Neural progenitor cell (in vitro differentiated cells): ENCODE measurements around the gene SBNO1. TPM values are rescaled to one million over a fixed set of nuclear protein-coding genes. Genes with fewer than 3 reads are reported as not detected.

Source experiments
- DNase-seq: peaks from one replicate; pipeline ENCODE4 v3.0.0-alpha.2; 2016; ENCODE audit warnings: low spot score
- H2AFZ ChIP-seq: fragments of 200-600 bp; sonication (generic); replicated peaks from 2 replicates; pipeline ENCODE4 v1.6.1; 2016; ENCODE audit warnings: antibody characterized with exemption
- H3F3A ChIP-seq: fragments of 200-600 bp; sonication (generic); 2 replicates; pipeline ENCODE4 v1.6.1; 2016; ENCODE audit warnings: antibody characterized with exemption, low read depth
- H3K27ac ChIP-seq: fragments of 200-600 bp; sonication (generic); 2 replicates; pipeline ENCODE4 v1.5.1; 2016; ENCODE audit warnings: mild to moderate bottlenecking
- H3K27me3 ChIP-seq: fragments of 200-600 bp; sonication (generic); 2 replicates; pipeline ENCODE4 v1.6.1; 2016; ENCODE audit warnings: mild to moderate bottlenecking, moderate library complexity
- H3K36me3 ChIP-seq: fragments of 200-600 bp; sonication (generic); 2 replicates; pipeline ENCODE4 v1.5.1; 2016
- H3K4me1 ChIP-seq: fragments of 200-600 bp; sonication (generic); 2 replicates; pipeline ENCODE4 v1.6.1; 2016; ENCODE audit warnings: mixed run types
- H3K4me2 ChIP-seq: fragments of 200-600 bp; sonication (generic); 2 replicates; pipeline ENCODE4 v1.6.1; 2016
- H3K4me3 ChIP-seq: fragments of 200-600 bp; sonication (generic); 2 replicates; pipeline ENCODE4 v1.5.1; 2016
- H3K79me2 ChIP-seq: fragments of 200-600 bp; sonication (generic); 2 replicates; pipeline ENCODE4 v1.6.1; 2016; ENCODE audit warnings: low read depth
- H3K9ac ChIP-seq: fragments of 200-600 bp; sonication (generic); 2 replicates; pipeline ENCODE4 v1.6.1; 2016
- H3K9me3 ChIP-seq: fragments of 200-600 bp; sonication (generic); 2 replicates; pipeline ENCODE4 v1.5.1; 2016; ENCODE audit warnings: low read depth
- H4K20me1 ChIP-seq: fragments of 200-600 bp; sonication (generic); 2 replicates; pipeline ENCODE4 v1.6.1; 2016; ENCODE audit warnings: low read depth
- H3K27ac Mint-ChIP-seq: 3 replicates; pipeline ENCODE4 v1.8.0; 2021; ENCODE audit warnings: mixed read lengths
- H3K27me3 Mint-ChIP-seq: 2 replicates; pipeline ENCODE4 v1.8.0; 2022; ENCODE audit warnings: low read depth, mild to moderate bottlenecking, inconsistent platforms, moderate library complexity, mixed read lengths; ENCODE audit not compliant: insufficient read depth
- H3K36me3 Mint-ChIP-seq: 3 replicates; pipeline ENCODE4 v1.8.0; 2021; ENCODE audit warnings: mixed read lengths
- H3K4me1 Mint-ChIP-seq: 3 replicates; pipeline ENCODE4 v1.8.0; 2021; ENCODE audit warnings: mixed read lengths
- H3K4me3 Mint-ChIP-seq: 3 replicates; pipeline ENCODE4 v1.8.0; 2021; ENCODE audit warnings: mild to moderate bottlenecking, moderate library complexity, mixed read lengths
- H3K9me3 Mint-ChIP-seq: 3 replicates; pipeline ENCODE4 v1.8.0; 2020; ENCODE audit warnings: mixed read lengths
- CTCF ChIP-seq: fragments of 200-600 bp; sonication (generic); IDR thresholded peaks from 2 replicates; pipeline ENCODE4 v1.5.1; 2017; ENCODE audit warnings: antibody characterized with exemption, mild to moderate bottlenecking
- EZH2 ChIP-seq: fragments of 200-600 bp; sonication (generic); IDR thresholded peaks from 2 replicates; pipeline ENCODE4 v1.6.1; 2017; ENCODE audit warnings: antibody characterized with exemption, mild to moderate bottlenecking, moderate library complexity
- EZH2phosphoT487 ChIP-seq: fragments of 200-600 bp; sonication (generic); IDR thresholded peaks from 2 replicates; pipeline ENCODE4 v1.6.1; 2017; ENCODE audit warnings: antibody characterized with exemption
- total RNA-seq: library from RNA; depleted of rRNA; stranded (reverse); fragments of >200 nt; gene quantifications from 2 replicates; pipeline ENCODE4 v1.2.3, GENCODE V29; 2015; ENCODE audit warnings: low replicate concordance

The SBNO1 gene
- total RNA-seq, 1 donor from 2014 or later, result 81.6 TPM

GRCh38 chr12:123271001-123271668, 93.5 kb downstream of the SBNO1 start:
- Mint-ChIP-seq H3K36me3 (peaks cover 8% of the 10 kb centered on the region), H3K27ac (no peak overlapping the region), H3K4me1 (peaks cover 39% of the 10 kb centered on the region), H3K27me3 (peaks cover 6% of the 10 kb centered on the region), H3K9me3 (no peaks in the 10 kb centered on the region), H3K4me3 (no peak overlapping the region)
- H3K9ac ChIP-seq, result peak overlapping the region; percentile 56
- H3K4me2 ChIP-seq, result peak overlapping the region; percentile 97
- DNase-seq, result peak; percentile 91
- no peaks in the 10 kb centered on the region for H3K36me3 ChIP-seq
- H3K27ac ChIP-seq, result peak overlapping the region; percentile 82
- peak overlapping the region; percentile 88 for H3K4me3 ChIP-seq
- no peaks in the 10 kb centered on the region for H3K27me3 ChIP-seq
- H2AFZ ChIP-seq, result no peak overlapping the region
- H3K79me2 ChIP-seq, result peaks cover 69% of the 10 kb centered on the region
- H3K4me1 ChIP-seq, result peaks cover 18% of the 10 kb centered on the region
- no peaks in the 10 kb centered on the region for H4K20me1 ChIP-seq
- peaks cover 20% of the 10 kb centered on the region for H3F3A ChIP-seq
- TF ChIP-seq CTCF, result peak; percentile 50
- no peak for TF ChIP-seq EZH2phosphoT487
- no peak for TF ChIP-seq EZH2
- no peaks in the 10 kb centered on the region for H3K9me3 ChIP-seq

GRCh38 chr12:123270214-123271000, 94.2 kb downstream of the SBNO1 start:
- Histone ChIP-seq H3F3A (peaks cover 20% of the 10 kb centered on the region), H3K27ac (peak overlapping the region; percentile 82), H3K27me3 (no peaks in the 10 kb centered on the region), H3K79me2 (peaks cover 76% of the 10 kb centered on the region), H3K9ac (peak overlapping the region; percentile 56), H3K9me3 (no peaks in the 10 kb centered on the region), H3K4me2 (peak overlapping the region; percentile 97), H3K4me1 (peaks cover 18% of the 10 kb centered on the region), H3K4me3 (peak overlapping the region; percentile 88), H2AFZ (no peak overlapping the region), H4K20me1 (no peaks in the 10 kb centered on the region), H3K36me3 (no peaks in the 10 kb centered on the region)
- peak; percentile 47 for DNase-seq
- peaks cover 12% of the 10 kb centered on the region for H3K36me3 Mint-ChIP-seq
- H3K9me3 Mint-ChIP-seq, result no peaks in the 10 kb centered on the region
- H3K27me3 Mint-ChIP-seq, result peaks cover 6% of the 10 kb centered on the region
- peaks cover 39% of the 10 kb centered on the region for H3K4me1 Mint-ChIP-seq
- TF ChIP-seq CTCF (no peak), EZH2 (no peak), EZH2phosphoT487 (no peak)
- H3K4me3 Mint-ChIP-seq, result peak overlapping the region; percentile 96
- peak overlapping the region; percentile 98 for H3K27ac Mint-ChIP-seq

GRCh38 chr12:123269896-123270213, 94.8 kb downstream of the SBNO1 start:
- H3K27ac Mint-ChIP-seq, result peak overlapping the region; percentile 98
- peaks cover 39% of the 10 kb centered on the region for H3K4me1 Mint-ChIP-seq
- H3K36me3 Mint-ChIP-seq, result peaks cover 15% of the 10 kb centered on the region
- Histone ChIP-seq H3K4me1 (peaks cover 18% of the 10 kb centered on the region), H4K20me1 (no peaks in the 10 kb centered on the region), H3K79me2 (peaks cover 82% of the 10 kb centered on the region), H3F3A (peaks cover 25% of the 10 kb centered on the region), H3K4me2 (peak overlapping the region; percentile 97), H3K9me3 (no peaks in the 10 kb centered on the region), H3K4me3 (peak overlapping the region; percentile 88), H3K9ac (peak overlapping the region; percentile 56), H2AFZ (no peak overlapping the region), H3K36me3 (no peaks in the 10 kb centered on the region), H3K27ac (peak overlapping the region; percentile 82), H3K27me3 (no peaks in the 10 kb centered on the region)
- no peak for TF ChIP-seq EZH2phosphoT487
- peak overlapping the region; percentile 96 for H3K4me3 Mint-ChIP-seq
- H3K27me3 Mint-ChIP-seq, result peaks cover 6% of the 10 kb centered on the region
- no peaks in the 10 kb centered on the region for H3K9me3 Mint-ChIP-seq
- no peak for DNase-seq
